Loucy (cell line): Measurements from ENCODE around the gene FRAS1.

ENCODE experiments used
- EZH2phosphoT487 ChIP-seq: fragments of 200-600 bp; IDR thresholded peaks from 2 replicates; pipeline ENCODE4 v1.6.1; 2018; ENCODE audit warnings: antibody characterized with exemption, mild to moderate bottlenecking, moderate library complexity, borderline replicate concordance
- TF ChIP-seq, protein P1 (sequence below): fragments of 200-600 bp; sonication (generic); conservative IDR thresholded peaks from 2 replicates; pipeline ENCODE4 v1.5.1; 2014; ENCODE audit warnings: mild to moderate bottlenecking, antibody characterized with exemption, low read length

- TF ChIP-seq, protein P1, sequence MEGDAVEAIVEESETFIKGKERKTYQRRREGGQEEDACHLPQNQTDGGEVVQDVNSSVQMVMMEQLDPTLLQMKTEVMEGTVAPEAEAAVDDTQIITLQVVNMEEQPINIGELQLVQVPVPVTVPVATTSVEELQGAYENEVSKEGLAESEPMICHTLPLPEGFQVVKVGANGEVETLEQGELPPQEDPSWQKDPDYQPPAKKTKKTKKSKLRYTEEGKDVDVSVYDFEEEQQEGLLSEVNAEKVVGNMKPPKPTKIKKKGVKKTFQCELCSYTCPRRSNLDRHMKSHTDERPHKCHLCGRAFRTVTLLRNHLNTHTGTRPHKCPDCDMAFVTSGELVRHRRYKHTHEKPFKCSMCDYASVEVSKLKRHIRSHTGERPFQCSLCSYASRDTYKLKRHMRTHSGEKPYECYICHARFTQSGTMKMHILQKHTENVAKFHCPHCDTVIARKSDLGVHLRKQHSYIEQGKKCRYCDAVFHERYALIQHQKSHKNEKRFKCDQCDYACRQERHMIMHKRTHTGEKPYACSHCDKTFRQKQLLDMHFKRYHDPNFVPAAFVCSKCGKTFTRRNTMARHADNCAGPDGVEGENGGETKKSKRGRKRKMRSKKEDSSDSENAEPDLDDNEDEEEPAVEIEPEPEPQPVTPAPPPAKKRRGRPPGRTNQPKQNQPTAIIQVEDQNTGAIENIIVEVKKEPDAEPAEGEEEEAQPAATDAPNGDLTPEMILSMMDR: no peak
- TF ChIP-seq EZH2phosphoT487: no peak
Measured at GRCh38 chr4:78024576-78025091, 32.5 kb upstream of the FRAS1 start.
